ENCODE results near the gene NINJ2.

Gene NINJ2

GRCh38 chr12:623865-624372, 39.3 kb downstream of the NINJ2 start:
- TF ChIP-seq CTCF (IDR thresholded peaks at IDR 0.05): no peak
- H3K27ac ChIP-seq: no peak overlapping the region
- no peaks in the 10 kb centered on the region for H3K27me3 ChIP-seq (ENCODE audit: control insufficient read depth, insufficient read depth, low read length)
- H2AFZ ChIP-seq: no peak overlapping the region
- no peak overlapping the region for H3K4me2 ChIP-seq (ENCODE audit: low read length)
- no peaks in the 10 kb centered on the region for H3K9me3 ChIP-seq (ENCODE audit: control insufficient read depth, low read length)
- H3K4me1 ChIP-seq: no peaks in the 10 kb centered on the region
- H3K4me3 ChIP-seq (ENCODE audit: low read depth, low read length): no peak overlapping the region
- H3K79me2 ChIP-seq: no peaks in the 10 kb centered on the region
- no peaks in the 10 kb centered on the region for H3K36me3 ChIP-seq (ENCODE audit: control insufficient read depth, insufficient read depth, low read length)
- H3K9ac ChIP-seq: no peak overlapping the region

GRCh38 chr12:623172-623864, 39.9 kb downstream of the NINJ2 start:
- H3K27ac ChIP-seq: no peak overlapping the region
- no peak for TF ChIP-seq CTCF (IDR thresholded peaks at IDR 0.05)
- H3K27me3 ChIP-seq (ENCODE audit: control insufficient read depth, insufficient read depth, low read length): no peaks in the 10 kb centered on the region
- H3K4me3 ChIP-seq (ENCODE audit: low read depth, low read length): no peak overlapping the region
- H3K4me2 ChIP-seq (ENCODE audit: low read length): no peak overlapping the region
- no peak overlapping the region for H2AFZ ChIP-seq
- no peaks in the 10 kb centered on the region for H3K79me2 ChIP-seq
- no peaks in the 10 kb centered on the region for H3K4me1 ChIP-seq
- H3K9me3 ChIP-seq (ENCODE audit: control insufficient read depth, low read length): no peaks in the 10 kb centered on the region
- H3K36me3 ChIP-seq (ENCODE audit: control insufficient read depth, insufficient read depth, low read length): no peaks in the 10 kb centered on the region
- H3K9ac ChIP-seq: no peak overlapping the region

- H3K4me1 ChIP-seq: no peaks in the 10 kb centered on the region
- H2AFZ ChIP-seq: no peak overlapping the region
- H3K27me3 ChIP-seq (ENCODE audit: control insufficient read depth, insufficient read depth, low read length): no peaks in the 10 kb centered on the region
- H3K4me3 ChIP-seq (ENCODE audit: low read depth, low read length): no peak overlapping the region
- TF ChIP-seq CTCF (IDR thresholded peaks at IDR 0.05): no peak
- no peaks in the 10 kb centered on the region for H3K9me3 ChIP-seq (ENCODE audit: control insufficient read depth, low read length)
- H3K79me2 ChIP-seq: no peaks in the 10 kb centered on the region
- no peaks in the 10 kb centered on the region for H3K36me3 ChIP-seq (ENCODE audit: control insufficient read depth, insufficient read depth, low read length)
- H3K27ac ChIP-seq: no peak overlapping the region
- no peak overlapping the region for H3K9ac ChIP-seq
- no peak overlapping the region for H3K4me2 ChIP-seq (ENCODE audit: low read length)
Observed at GRCh38 chr12:622416-622815, 40.8 kb downstream of the NINJ2 start.

GRCh38 chr12:619346-619745, 43.9 kb downstream of the NINJ2 start:
- Histone ChIP-seq H3K9me3 (ENCODE audit: control insufficient read depth, low read length) (no peaks in the 10 kb centered on the region), H3K27ac (no peak overlapping the region), H3K4me3 (ENCODE audit: low read depth, low read length) (no peak overlapping the region), H3K4me2 (ENCODE audit: low read length) (no peak overlapping the region), H3K9ac (no peak overlapping the region), H3K79me2 (no peaks in the 10 kb centered on the region), H3K27me3 (ENCODE audit: control insufficient read depth, insufficient read depth, low read length) (no peaks in the 10 kb centered on the region), H2AFZ (no peak overlapping the region), H3K4me1 (no peaks in the 10 kb centered on the region), H3K36me3 (ENCODE audit: control insufficient read depth, insufficient read depth, low read length) (no peaks in the 10 kb centered on the region)
- no peak for TF ChIP-seq CTCF (IDR thresholded peaks at IDR 0.05)

GRCh38 chr12:618605-619004, 44.6 kb downstream of the NINJ2 start:
- TF ChIP-seq CTCF (IDR thresholded peaks at IDR 0.05): no peak
- Histone ChIP-seq H3K4me3 (ENCODE audit: low read depth, low read length) (no peak overlapping the region), H3K27me3 (ENCODE audit: control insufficient read depth, insufficient read depth, low read length) (no peaks in the 10 kb centered on the region), H3K4me1 (no peaks in the 10 kb centered on the region), H3K36me3 (ENCODE audit: control insufficient read depth, insufficient read depth, low read length) (no peaks in the 10 kb centered on the region), H3K9ac (no peak overlapping the region), H2AFZ (no peak overlapping the region), H3K4me2 (ENCODE audit: low read length) (no peak overlapping the region), H3K9me3 (ENCODE audit: control insufficient read depth, low read length) (no peaks in the 10 kb centered on the region), H3K27ac (no peak overlapping the region), H3K79me2 (no peaks in the 10 kb centered on the region)
